HL-60 (cell line): ENCODE data around the gene AKAP10.
"Not testable (repeated sequence)": the region's sequence is repeated elsewhere in the genome, so short reads cannot be mapped to it uniquely, and the experiment has no call there.

Source experiments
- DNase-seq, 2 experiments: peaks; one replicate each; pipeline ENCODE4 v3.0.0-alpha.2; 2010 to 2020; ENCODE audit warnings: low read depth in 1 of 2, low spot score in 1 of 2
- H3K27ac ChIP-seq: fragments of 250-450 bp; sonication (Bioruptor Pico); replicated peaks from 2 replicates; pipeline ENCODE4 v1.5.1; 2020; ENCODE audit warnings: mild to moderate bottlenecking, moderate library complexity
- H3K27me3 ChIP-seq: fragments of 250-450 bp; sonication (Bioruptor Pico); 2 replicates; pipeline ENCODE4 v1.5.1; 2021; ENCODE audit warnings: mild to moderate bottlenecking, moderate library complexity; ENCODE audit not compliant: insufficient read depth, poor library complexity, severe bottlenecking
- H3K4me3 ChIP-seq: replicated peaks from 2 replicates; pipeline ENCODE4 v1.5.1; 2011; ENCODE audit warnings: mild to moderate bottlenecking, control low read depth, low read length; ENCODE audit not compliant: insufficient read depth
- GABPA ChIP-seq: IDR thresholded peaks from 2 replicates; pipeline ENCODE4 v1.6.1; 2012; ENCODE audit warnings: low read depth
- POLR2AphosphoS5 ChIP-seq: IDR thresholded peaks from 2 replicates; pipeline ENCODE4 v1.6.1; 2012; ENCODE audit warnings: low read depth
- SPI1 ChIP-seq: IDR thresholded peaks from 2 replicates; pipeline ENCODE4 v1.6.1; 2012; ENCODE audit warnings: low read depth, mild to moderate bottlenecking, borderline replicate concordance
- TF ChIP-seq, protein P1 (sequence below): IDR thresholded peaks from one replicate; pipeline ENCODE4 v1.5.1; 2011; ENCODE audit warnings: low read length, control low read depth, inconsistent platforms; ENCODE audit not compliant: insufficient read depth
- TF ChIP-seq, protein P2 (sequence below): IDR thresholded peaks from 2 replicates; pipeline ENCODE4 v1.6.1; 2012; ENCODE audit warnings: low read depth; ENCODE audit not compliant: insufficient replicate concordance

The AKAP10 gene

DNA sequence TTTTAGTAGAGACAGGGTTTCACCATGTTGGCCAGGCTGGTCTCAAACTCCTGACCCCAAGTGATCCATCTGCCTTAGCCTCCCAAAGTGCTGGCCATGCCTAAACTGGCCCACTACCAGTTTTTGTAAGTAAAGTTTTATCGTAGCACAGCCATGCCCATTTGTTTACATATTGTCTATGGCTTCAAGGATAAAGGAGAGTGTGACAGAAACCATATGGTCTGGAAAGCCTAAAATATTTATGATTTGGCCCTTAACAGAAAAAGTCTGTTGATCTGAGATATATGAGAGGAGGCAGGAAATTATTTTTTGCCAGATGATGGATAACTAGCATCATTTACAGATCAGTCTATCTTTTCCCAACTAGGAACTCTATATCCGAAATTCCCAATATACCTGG lies 4.5 kb downstream of the AKAP10 start:
- DNase-seq = no peak
- Histone ChIP-seq H3K27ac (no peak overlapping the region), H3K27me3 (no peaks in the 10 kb centered on the region), H3K4me3 (no peak overlapping the region)
- TF ChIP-seq POLR2AphosphoS5 = no peak
- TF ChIP-seq SPI1 = no peak
- TF ChIP-seq, protein P1, sequence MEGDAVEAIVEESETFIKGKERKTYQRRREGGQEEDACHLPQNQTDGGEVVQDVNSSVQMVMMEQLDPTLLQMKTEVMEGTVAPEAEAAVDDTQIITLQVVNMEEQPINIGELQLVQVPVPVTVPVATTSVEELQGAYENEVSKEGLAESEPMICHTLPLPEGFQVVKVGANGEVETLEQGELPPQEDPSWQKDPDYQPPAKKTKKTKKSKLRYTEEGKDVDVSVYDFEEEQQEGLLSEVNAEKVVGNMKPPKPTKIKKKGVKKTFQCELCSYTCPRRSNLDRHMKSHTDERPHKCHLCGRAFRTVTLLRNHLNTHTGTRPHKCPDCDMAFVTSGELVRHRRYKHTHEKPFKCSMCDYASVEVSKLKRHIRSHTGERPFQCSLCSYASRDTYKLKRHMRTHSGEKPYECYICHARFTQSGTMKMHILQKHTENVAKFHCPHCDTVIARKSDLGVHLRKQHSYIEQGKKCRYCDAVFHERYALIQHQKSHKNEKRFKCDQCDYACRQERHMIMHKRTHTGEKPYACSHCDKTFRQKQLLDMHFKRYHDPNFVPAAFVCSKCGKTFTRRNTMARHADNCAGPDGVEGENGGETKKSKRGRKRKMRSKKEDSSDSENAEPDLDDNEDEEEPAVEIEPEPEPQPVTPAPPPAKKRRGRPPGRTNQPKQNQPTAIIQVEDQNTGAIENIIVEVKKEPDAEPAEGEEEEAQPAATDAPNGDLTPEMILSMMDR = no peak
- TF ChIP-seq, protein P2, sequence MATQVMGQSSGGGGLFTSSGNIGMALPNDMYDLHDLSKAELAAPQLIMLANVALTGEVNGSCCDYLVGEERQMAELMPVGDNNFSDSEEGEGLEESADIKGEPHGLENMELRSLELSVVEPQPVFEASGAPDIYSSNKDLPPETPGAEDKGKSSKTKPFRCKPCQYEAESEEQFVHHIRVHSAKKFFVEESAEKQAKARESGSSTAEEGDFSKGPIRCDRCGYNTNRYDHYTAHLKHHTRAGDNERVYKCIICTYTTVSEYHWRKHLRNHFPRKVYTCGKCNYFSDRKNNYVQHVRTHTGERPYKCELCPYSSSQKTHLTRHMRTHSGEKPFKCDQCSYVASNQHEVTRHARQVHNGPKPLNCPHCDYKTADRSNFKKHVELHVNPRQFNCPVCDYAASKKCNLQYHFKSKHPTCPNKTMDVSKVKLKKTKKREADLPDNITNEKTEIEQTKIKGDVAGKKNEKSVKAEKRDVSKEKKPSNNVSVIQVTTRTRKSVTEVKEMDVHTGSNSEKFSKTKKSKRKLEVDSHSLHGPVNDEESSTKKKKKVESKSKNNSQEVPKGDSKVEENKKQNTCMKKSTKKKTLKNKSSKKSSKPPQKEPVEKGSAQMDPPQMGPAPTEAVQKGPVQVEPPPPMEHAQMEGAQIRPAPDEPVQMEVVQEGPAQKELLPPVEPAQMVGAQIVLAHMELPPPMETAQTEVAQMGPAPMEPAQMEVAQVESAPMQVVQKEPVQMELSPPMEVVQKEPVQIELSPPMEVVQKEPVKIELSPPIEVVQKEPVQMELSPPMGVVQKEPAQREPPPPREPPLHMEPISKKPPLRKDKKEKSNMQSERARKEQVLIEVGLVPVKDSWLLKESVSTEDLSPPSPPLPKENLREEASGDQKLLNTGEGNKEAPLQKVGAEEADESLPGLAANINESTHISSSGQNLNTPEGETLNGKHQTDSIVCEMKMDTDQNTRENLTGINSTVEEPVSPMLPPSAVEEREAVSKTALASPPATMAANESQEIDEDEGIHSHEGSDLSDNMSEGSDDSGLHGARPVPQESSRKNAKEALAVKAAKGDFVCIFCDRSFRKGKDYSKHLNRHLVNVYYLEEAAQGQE = no peak
- TF ChIP-seq GABPA = no peak

DNA sequence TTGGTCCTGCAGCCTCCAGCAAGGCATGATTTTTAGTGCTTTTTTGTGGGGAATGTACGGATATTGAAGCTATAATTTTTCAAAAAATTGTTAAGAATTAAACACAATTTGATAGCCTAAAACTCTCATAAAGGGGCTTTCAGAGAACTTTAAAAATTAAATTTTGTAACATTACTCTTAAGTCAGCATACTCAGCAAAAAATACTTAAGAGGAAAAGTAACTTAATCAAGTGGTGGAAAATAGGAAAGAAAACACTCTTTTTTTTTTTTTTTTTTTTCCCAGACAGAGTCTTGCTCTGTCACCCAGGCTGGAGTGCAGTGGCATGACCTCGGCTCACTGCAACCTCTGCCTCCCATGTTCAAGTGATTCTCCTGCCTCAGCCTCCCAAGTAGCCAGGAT lies 14.7 kb downstream of the AKAP10 start:
- not testable (repeated sequence) for H3K27ac ChIP-seq, DNase-seq, H3K27me3 ChIP-seq, H3K4me3 ChIP-seq

DNA sequence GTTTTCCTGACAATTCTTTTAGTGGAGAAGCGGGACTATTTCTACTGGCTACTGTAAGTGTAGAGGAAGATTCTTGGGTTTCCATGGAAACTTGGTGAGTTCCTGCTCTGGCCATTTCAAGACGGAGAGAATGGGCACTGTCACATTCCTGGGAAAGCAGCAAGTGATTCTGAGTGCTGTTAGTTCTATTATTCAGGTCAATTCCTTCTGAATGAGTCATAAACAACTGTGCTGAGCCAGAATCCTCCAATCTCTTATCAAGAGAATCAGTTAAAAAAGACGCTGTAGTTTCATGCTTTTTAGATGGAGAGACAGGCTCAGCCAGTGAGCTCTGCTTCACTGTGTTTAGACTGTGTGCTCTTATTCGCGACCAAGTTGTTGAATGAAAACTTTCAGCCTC lies 19.6 kb downstream of the AKAP10 start:
- Histone ChIP-seq H3K27me3 (no peaks in the 10 kb centered on the region), H3K27ac (no peak overlapping the region), H3K4me3 (no peak overlapping the region)
- no peak for DNase-seq
- TF ChIP-seq SPI1 (no peak), GABPA (no peak), POLR2AphosphoS5 (no peak)
- TF ChIP-seq, protein P2 = no peak
- TF ChIP-seq, protein P1 = no peak

DNA sequence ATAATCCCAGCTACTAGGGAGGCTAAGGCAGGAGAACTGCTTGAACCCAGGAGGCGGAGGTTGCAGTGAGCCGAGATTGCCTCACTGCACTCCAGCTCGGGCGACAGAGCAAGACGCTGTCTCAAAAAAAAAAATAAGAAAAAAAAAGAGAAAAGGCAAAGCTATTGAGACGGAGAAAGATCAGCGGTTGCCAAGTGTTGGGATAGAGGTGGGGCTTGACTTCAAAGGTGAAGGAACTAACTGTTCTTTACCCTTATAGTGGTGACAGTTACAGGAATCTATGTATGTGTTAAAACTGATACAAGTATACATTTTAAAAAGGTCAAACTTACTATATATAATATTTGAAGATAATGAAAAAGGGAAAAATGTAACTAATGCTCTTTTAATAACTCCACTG lies 22.5 kb downstream of the AKAP10 start:
- Histone ChIP-seq H3K4me3 (no peak overlapping the region), H3K27me3 (no peaks in the 10 kb centered on the region), H3K27ac (no peak overlapping the region)
- no peak for TF ChIP-seq GABPA
- no peak for TF ChIP-seq SPI1
- DNase-seq = no peak

DNA sequence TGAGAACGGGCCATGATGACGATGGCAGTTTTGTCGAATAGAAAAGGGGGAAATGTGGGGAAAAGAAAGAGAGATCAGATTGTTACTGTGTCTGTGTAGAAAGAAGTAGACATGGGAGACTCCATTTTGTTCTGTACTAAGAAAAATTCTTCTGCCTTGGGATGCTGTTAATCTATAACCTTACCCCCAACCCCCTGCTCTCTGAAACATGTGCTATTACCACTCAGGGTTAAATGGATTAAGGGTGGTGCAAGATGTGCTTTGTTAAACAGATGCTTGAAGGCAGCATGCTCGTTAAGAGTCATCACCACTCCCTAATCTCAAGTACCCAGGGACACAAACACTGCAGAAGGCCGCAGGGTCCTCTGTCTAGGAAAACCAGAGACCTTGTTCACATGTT lies 26.2 kb downstream of the AKAP10 start:
- not testable (repeated sequence) for H3K27me3 ChIP-seq, H3K27ac ChIP-seq, DNase-seq, H3K4me3 ChIP-seq

DNA sequence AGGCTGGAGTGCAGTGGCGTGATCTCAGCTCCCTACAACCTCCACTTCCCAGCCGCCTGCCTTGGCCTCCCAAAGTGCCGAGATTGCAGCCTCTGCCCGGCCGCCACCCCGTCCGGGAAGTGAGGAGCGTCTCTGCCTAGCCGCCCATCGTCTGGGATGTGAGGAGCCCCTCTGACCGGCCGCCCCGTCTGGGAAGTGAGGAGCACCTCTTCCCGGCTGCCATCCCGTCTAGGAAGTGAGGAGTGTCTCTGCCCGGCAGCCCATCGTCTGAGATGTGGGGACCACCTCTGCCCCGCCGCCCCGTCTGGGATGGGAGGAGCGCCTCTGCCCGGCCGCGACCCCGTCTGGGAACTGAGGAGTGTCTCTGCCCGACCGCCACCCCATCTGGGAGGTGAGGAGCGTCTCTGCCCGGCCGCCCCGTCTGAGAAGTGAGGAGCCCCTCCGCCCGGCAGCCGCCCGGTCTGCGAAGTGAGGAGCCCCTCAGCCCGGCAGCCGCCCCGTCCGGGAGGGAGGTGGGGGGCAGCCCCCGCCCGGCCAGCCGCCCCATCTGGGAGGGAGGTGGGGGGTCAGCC lies 26.9 kb downstream of the AKAP10 start:
- DNase-seq, H3K4me3 ChIP-seq, H3K27ac ChIP-seq, H3K27me3 ChIP-seq: not testable (repeated sequence)
